Islet precursor cell (in vitro differentiated cells): Measurements from ENCODE around the gene KRTAP19-7.

ENCODE experiments used
- DNase-seq: peaks from one replicate; pipeline ENCODE4 v3.0.0-alpha.2; 2018

KRTAP19-7 gene

GRCh38 chr21:30561264-30561895 is at the start of gene KRTAP19-7:
Gene KRTAP19-7, minus strand, starts transcription at chr21:30561314. Its CDS starts 25 bp downstream, at chr21:30561289.
- DNase-seq: no peak

GRCh38 chr21:30605968-30606367 is 44.9 kb upstream of the KRTAP19-7 start:
- no peak for DNase-seq

GRCh38 chr21:30600787-30601186 is 39.7 kb upstream of the KRTAP19-7 start, which contains the start of gene KRTAP22-1:
Gene KRTAP22-1, plus strand, starts transcription at chr21:30601087.
- DNase-seq: no peak

GRCh38 chr21:30598802-30599201 is 37.7 kb upstream of the KRTAP19-7 start, which contains the start of gene KRTAP6-2:
Gene KRTAP6-2, minus strand, starts transcription at chr21:30598902. Its CDS starts 28 bp downstream, at chr21:30598874.
- DNase-seq: no peak

GRCh38 chr21:30592140-30592539 is 31.0 kb upstream of the KRTAP19-7 start, which contains the start of gene KRTAP6-3:
Gene KRTAP6-3, plus strand, starts transcription at chr21:30592440. Its CDS starts 6 bp downstream, at chr21:30592446.
- no peak for DNase-seq

- no peak for DNase-seq
These were observed 29.2 kb upstream of the KRTAP19-7 start, which contains the start of gene KRTAP22-2 for GRCh38 chr21:30590297-30590696. Gene KRTAP22-2, minus strand, starts transcription at chr21:30590397.

GRCh38 chr21:30582870-30583269 is 21.8 kb upstream of the KRTAP19-7 start:
- no peak for DNase-seq

- DNase-seq: no peak
These were observed 19.0 kb upstream of the KRTAP19-7 start for GRCh38 chr21:30580132-30580531.

GRCh38 chr21:30579346-30579745 is 18.2 kb upstream of the KRTAP19-7 start:
- no peak for DNase-seq

GRCh38 chr21:30577766-30578165 is 16.7 kb upstream of the KRTAP19-7 start:
- no peak for DNase-seq

GRCh38 chr21:30567617-30568016 is 6.5 kb upstream of the KRTAP19-7 start:
- no peak for DNase-seq

- no peak for DNase-seq
These were observed 2.5 kb upstream of the KRTAP19-7 start for GRCh38 chr21:30563630-30564029.

- no peak for DNase-seq
These were observed 2.0 kb upstream of the KRTAP19-7 start for GRCh38 chr21:30563072-30563471.

GRCh38 chr21:30561957-30562356 is 843 bp upstream of the KRTAP19-7 start:
- no peak for DNase-seq

GRCh38 chr21:30555095-30555494 is 6.0 kb downstream of the KRTAP19-7 start:
- no peak for DNase-seq

GRCh38 chr21:30552782-30553181 is 8.3 kb downstream of the KRTAP19-7 start:
- DNase-seq: no peak

GRCh38 chr21:30541764-30542163 is 19.4 kb downstream of the KRTAP19-7 start, which contains the start of gene KRTAP19-6:
Gene KRTAP19-6, minus strand, starts transcription at chr21:30541864. Its CDS starts 31 bp downstream, at chr21:30541833.
- no peak for DNase-seq

- no peak for DNase-seq
These were observed 42.2 kb downstream of the KRTAP19-7 start for GRCh38 chr21:30518876-30519275.

GRCh38 chr21:30515681-30516080 is 45.4 kb downstream of the KRTAP19-7 start:
- DNase-seq: no peak
